ENCODE measurements around the gene PRPSAP1. TPM values are rescaled to one million over a fixed set of nuclear protein-coding genes. Genes with fewer than 3 reads are reported as not detected.

PRPSAP1 gene
- total RNA-seq, 1 donor from 2014 or later: 31.9 TPM

GRCh38 chr17:76296889-76297288 lies 56.8 kb downstream of the PRPSAP1 start:
- ATAC-seq (ENCODE audit: poor library complexity) (no peak), DNase-seq (no peak)
- intact Hi-C loops (cut with DNase I): loop anchor here (5.0 to 10.0 kb wide), 2 partner anchors 175 to 282 kb away; no protein-coding TSS in a partner anchor

DNA sequence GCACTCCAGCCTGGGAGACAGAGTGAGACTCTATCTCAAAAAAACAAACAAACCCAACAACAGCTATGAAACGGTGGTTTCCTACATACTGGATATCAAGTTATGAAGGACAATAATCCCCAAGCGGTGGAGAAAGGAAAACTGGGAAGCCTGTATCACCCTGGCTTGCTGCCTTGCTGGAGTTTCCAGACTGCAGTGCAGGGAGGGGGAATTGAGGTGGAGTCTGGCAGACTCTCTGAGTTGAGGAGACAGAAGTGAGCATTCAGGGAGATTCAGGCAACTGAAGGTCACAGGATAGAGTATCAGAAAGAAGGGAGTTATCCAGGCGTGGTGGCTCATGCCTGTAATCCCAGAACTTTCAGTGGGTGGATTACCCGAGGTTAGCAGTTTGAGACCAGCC lies 57.5 kb downstream of the PRPSAP1 start:
- ATAC-seq (ENCODE audit: poor library complexity) (peak; percentile 76), DNase-seq (no peak)
- intact Hi-C loops (cut with DNase I): loop anchor here (5.0 to 10.0 kb wide), 2 partner anchors 174 to 281 kb away; no protein-coding TSS in a partner anchor

DNA sequence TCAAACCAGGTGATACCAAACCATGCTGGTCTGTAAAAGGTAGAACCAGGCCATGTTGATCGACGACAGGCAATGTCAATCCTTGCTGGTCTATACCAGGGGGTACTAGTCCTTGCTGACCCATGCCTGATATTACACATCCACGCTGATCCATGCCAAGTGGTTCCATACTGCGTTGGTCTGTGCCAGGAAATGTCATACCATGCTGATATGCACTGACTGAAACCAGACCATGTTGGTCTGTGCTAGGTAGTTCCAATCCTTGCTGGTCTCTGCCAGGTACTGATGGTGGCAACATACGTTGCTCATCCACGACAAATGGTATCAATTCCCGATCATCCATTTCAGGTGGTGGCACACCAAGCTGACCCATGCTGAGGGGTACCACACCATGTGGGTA lies 60.6 kb downstream of the PRPSAP1 start:
- intact Hi-C loops (cut with DNase I): loop anchor here (10.0 kb wide), 1 partner anchor 278 kb away; no protein-coding TSS in a partner anchor
- ATAC-seq (ENCODE audit: poor library complexity) (peak; percentile 76), DNase-seq (no peak)

GRCh38 chr17:76292567-76292966 lies 61.1 kb downstream of the PRPSAP1 start:
- intact Hi-C loops (cut with DNase I): loop anchor here (10.0 kb wide), 1 partner anchor 278 kb away; no protein-coding TSS in a partner anchor
- DNase-seq (no peak), ATAC-seq (ENCODE audit: poor library complexity) (no peak)

DNA sequence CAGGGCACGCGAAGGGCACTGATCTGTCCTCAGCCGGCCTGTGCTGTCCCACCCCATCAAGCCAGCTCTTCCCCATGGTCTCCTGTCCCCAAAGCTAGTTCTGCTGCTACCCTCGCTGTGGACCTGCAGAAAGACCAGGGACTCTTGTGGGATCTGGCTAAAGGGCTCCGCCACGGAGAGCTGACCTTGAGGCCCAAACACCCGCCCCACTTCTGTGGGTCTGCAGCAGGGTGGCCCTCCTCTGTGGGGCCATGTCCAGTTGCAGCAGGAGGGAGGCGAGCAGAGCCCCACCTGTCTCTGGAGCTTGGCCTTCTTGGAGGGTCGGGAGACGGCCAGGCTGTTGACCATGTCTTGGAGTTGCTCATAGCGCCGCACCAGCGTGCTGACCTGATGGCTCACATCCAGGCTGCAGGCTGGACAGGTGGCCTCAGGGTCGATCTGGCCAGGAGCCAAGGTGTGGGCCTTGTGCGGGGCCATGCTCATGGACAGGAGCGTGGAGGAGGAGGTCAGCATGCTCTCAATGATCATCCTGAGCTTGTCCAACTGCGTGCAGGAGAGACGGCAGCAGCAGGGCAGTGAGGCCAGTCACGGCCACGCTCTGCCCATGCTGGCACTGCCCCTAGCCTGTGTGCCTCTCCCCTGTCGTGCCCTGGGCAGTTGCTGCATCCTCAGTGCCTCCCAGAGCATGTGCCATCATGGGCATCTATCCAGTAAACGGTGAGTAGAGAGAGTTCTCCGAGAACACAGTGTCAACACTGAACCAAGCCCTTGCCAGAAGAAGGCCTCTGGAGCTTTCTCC lies 71.9 kb downstream of the PRPSAP1 start:
- intact Hi-C loops (cut with DNase I): no loop called here
- DNase-seq: no peak
- ATAC-seq (ENCODE audit: poor library complexity): peak; percentile 61

DNA sequence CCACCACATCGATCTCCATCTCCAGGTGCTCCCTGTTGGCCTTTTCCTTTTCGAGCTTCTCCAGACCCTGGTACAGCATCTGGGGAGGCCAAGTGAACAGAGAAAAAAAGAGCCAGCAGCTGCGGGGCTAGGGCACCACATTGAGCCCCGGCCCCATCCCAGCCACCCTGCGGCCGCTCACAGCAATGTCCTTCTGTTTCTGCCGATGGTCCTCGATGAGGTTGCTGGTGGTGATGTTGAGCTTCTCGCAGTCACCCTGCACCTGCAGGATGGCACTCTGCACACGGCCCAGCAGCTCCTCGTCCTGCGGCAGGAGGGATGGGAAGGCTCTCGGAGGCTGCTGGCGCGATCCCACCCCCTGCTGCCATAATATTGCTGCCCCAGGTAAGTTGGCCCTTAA lies 73.1 kb downstream of the PRPSAP1 start:
- ATAC-seq (ENCODE audit: poor library complexity): no peak
- DNase-seq: no peak
- intact Hi-C loops (cut with DNase I): no loop called here

GRCh38 chr17:76279742-76280287 lies 73.9 kb downstream of the PRPSAP1 start:
- DNase-seq (no peak), ATAC-seq (ENCODE audit: poor library complexity) (no peak)
- intact Hi-C loops (cut with DNase I): loop anchor here (2.0 kb wide), 1 partner anchor 159 kb away; no protein-coding TSS in a partner anchor

GRCh38 chr17:76278952-76279741 lies 74.6 kb downstream of the PRPSAP1 start:
- intact Hi-C loops (cut with DNase I): loop anchor here (2.0 kb wide), 1 partner anchor 158 kb away; no protein-coding TSS in a partner anchor
- ATAC-seq (ENCODE audit: poor library complexity) (peak; percentile 91), DNase-seq (peak; percentile 94)

- ATAC-seq (ENCODE audit: poor library complexity) (no peak), DNase-seq (no peak)
- intact Hi-C loops (cut with DNase I): loop anchor here (2.0 kb wide), 1 partner anchor 158 kb away; no protein-coding TSS in a partner anchor
These were observed 75.3 kb downstream of the PRPSAP1 start for GRCh38 chr17:76278268-76278908.

GRCh38 chr17:76277300-76278267 lies 76.1 kb downstream of the PRPSAP1 start:
- DNase-seq (no peak), ATAC-seq (ENCODE audit: poor library complexity) (no peak)
- intact Hi-C loops (cut with DNase I): loop anchor here (2.0 kb wide), 1 partner anchor 157 kb away; no protein-coding TSS in a partner anchor

GRCh38 chr17:76276461-76277299 lies 77.0 kb downstream of the PRPSAP1 start:
- ATAC-seq (ENCODE audit: poor library complexity) (no peak), DNase-seq (no peak)
- intact Hi-C loops (cut with DNase I): no loop called here

DNA sequence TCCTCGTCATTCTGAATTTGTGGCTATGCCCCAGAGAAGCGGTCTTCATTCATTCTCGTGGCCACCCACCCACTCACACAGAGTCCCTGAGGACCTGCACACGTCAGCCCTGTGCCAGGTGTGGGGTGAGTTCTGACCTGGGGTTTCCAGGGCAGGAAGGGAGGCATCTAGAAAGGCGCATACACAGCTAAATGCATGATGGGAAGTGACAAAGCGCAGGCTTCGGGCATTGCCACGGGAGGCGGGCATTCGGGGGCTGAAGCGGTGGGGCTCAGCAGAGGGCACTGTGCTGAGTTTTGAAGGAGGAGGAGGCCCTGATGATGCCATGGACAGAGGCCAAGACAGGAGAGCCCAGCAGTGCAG lies 77.7 kb downstream of the PRPSAP1 start:
- intact Hi-C loops (cut with DNase I): no loop called here
- DNase-seq: no peak
- no peak for ATAC-seq (ENCODE audit: poor library complexity)

DNA sequence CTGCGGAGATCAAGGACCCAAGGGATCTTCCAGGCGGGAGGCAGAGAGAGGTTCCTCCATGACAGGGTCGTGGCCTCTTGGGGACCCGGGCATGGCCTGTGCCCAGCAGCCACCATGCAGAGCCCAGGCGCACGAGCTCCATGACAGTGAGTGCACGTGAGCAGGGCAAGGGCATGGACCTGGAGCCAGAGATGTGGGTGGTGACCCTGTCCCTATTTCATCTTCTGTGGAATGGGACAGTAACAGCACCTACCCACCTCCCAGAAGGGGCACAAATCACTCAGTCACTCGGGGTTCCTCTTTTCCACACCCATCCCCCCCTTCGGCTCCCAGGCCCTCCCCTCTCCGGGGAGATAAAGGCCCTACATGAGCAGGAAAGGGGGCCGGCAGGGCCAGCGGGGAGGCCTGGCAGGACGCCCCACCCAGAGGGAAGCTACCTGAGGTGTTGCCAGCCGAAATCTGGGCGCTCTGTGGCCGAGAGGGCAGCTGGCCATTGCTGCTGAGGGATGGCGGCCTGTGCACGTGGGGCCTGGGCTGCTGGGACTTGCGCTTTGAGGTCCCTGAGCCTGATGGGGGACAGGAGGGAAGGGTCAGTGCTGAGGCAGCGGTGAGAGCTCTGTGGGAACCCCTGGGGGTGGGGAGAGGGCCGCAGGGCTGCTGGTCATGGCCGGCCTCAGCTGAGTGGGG lies 78.2 kb downstream of the PRPSAP1 start:
- no peak for ATAC-seq (ENCODE audit: poor library complexity)
- no peak for DNase-seq
- intact Hi-C loops (cut with DNase I): no loop called here

DNA sequence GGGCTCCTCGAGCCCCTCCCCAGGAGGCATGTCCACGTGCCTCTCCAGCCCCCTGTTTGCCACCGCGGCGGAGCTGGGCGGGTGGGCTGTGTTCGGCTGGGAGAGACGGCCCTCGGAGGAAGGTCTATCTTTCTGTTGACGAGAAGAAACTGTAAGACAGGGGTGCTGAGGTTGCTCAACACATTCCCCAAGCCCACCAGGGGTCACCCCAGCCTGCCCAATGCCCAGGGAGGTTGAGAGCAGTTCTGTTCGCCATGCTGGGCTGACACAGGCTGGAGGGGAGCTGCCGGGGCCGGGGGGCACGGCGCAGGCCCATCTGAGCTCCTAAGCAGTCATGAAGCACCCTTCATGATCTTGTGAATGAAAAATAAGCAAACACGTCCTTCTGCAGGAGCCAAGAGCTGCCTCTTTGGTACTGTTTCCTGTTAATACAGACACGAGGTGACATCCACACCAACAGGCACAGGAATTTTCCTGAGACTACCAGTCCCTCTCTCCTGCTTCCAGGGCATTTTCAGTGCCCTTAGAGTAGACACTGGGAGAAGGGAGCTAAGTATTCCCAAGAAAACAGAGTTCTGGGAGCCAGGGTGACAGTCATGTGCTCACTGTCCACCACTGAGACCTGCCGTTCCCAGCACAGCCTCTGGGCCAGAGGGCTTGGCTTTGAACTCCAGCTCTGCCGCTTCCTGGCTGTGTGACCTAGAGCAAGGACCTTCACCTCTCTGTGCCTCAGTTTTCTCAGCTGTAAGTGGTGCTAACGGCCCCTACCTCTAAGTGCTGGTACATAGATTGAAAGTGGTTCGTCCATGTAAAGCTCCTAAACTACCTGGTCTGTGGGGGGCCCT lies 79.4 kb downstream of the PRPSAP1 start:
- ATAC-seq (ENCODE audit: poor library complexity): no peak
- no peak for DNase-seq
- intact Hi-C loops (cut with DNase I): no loop called here

DNA sequence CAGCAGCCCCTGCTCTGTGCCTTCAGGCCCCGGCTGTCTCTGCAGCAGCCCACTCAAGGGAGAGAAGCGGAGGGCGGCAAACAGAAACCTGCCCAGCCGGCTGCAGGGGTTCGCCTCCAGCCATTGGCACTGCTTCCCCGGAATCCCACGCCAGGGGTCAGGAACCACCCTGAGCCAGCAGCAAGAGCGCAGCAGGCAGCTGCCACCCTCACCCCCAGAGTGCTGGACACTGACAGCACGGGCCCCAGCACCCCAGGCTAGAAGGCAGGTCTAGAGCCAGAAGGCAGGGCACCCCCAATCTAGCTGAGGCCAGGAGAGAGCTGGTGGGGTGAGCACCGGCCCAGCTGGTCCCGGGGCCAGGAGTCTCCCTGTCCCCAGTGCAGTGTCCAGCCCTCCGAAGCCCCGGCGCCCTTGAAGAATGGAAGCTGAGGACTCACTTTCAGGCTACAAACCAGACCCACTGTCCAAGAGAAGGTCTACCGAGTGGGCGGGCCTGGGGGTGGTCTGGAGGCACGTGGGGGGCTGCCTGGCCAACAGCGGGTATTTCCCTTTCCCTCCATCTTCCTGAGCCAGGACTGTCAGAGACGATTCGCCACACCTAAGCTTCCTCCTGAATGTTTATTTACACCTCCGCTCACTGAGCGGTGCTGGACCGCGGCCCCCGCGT lies 80.1 kb downstream of the PRPSAP1 start:
- ATAC-seq (ENCODE audit: poor library complexity) (no peak), DNase-seq (no peak)
- intact Hi-C loops (cut with DNase I): no loop called here
